ACHN (cell line): ENCODE measurements around the gene ALKBH7.
A peak's percentile ranks its signal among the peaks of the same experiment; 100 is the strongest.
"Not testable (repeated sequence)": the region's sequence is repeated elsewhere in the genome, so short reads cannot be mapped to it uniquely, and the experiment has no call there.

Experiments
- DNase-seq: peaks from one replicate; pipeline ENCODE4 v3.0.0-alpha.2; 2015
- in situ Hi-C: cut with HindIII; loops from 2 replicates; pipeline ENCODE4 v1.10.0; 2017; ENCODE audit warnings: low sequenced_read_pairs, low pct_ligation_motif_present, low pct_unique_long_range_greater_than_20kb

Gene ALKBH7

DNA sequence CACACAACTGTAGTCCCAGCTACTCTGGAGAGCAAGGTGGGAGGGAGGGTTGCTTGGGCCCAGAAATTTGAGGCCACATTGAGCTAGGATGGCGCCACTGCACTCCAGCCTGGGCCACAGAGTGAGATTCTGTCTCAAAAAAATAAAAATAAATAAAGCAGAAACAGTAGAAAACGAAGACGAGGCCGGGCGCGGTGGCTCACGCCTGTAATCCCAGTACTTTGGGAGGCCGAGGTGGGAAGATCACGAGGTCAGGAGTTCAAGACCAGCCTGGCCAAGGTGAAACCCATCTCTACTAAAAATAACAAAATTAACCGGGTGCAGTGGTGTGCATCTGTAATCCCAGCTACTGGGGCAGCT, 11.8 kb upstream of the ALKBH7 start:
- DNase-seq, in situ Hi-C loops: not testable (repeated sequence)

DNA sequence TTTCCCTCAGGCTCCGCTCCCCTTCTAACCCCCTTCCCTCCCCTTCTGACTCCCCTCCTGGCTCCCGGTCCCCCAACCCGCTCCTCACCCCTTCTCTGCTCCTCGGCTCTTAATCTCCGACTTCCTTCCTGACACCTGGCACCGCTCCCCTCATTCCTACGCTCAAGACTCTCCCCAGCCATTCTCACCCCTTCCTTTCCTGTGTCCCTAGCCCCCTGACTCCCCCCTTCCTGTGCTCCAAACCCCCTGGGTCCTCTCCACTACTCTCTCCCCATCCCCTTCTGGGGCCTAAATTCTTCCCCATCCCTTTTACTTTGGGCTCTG, 10.6 kb upstream of the ALKBH7 start:
- DNase-seq, result peak; percentile 8
- in situ Hi-C loops, result no loop called here

DNA sequence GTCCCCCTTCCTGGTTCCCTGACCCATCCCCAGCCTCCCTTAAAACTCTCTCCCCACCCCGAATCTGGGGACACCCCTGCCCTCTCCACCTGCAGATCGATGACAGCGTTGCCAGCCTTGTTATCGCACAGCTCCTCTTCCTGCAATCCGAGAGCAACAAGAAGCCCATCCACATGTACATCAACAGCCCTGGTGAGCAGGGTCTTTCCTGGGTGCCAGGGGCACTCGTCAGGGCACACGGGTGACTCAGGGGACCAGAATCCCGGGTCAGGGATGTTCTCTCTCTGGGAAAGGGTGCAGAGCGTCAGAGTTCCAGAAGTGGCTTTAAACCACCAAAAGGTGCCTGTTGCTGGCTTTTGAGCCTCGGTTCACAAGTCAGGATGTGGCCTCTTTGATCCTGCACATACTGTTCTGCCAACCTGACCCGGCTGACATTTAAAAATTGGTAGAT, 10.2 kb upstream of the ALKBH7 start:
- peak; percentile 2 for DNase-seq
- in situ Hi-C loops, result no loop called here

DNA sequence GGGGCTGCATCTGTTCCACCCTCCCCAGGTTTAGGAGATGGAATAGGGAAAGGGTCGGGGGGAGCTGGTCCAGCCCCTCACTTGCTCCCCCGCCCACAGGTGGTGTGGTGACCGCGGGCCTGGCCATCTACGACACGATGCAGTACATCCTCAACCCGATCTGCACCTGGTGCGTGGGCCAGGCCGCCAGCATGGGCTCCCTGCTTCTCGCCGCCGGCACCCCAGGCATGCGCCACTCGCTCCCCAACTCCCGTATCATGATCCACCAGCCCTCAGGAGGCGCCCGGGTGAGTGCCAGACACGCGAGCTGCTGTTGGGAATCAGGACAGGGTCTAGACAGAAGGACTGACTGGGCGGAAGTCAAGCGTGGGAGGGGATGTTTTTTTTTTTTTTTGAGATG, 8.2 kb upstream of the ALKBH7 start:
- DNase-seq, result no peak
- in situ Hi-C loops, result no loop called here

DNA sequence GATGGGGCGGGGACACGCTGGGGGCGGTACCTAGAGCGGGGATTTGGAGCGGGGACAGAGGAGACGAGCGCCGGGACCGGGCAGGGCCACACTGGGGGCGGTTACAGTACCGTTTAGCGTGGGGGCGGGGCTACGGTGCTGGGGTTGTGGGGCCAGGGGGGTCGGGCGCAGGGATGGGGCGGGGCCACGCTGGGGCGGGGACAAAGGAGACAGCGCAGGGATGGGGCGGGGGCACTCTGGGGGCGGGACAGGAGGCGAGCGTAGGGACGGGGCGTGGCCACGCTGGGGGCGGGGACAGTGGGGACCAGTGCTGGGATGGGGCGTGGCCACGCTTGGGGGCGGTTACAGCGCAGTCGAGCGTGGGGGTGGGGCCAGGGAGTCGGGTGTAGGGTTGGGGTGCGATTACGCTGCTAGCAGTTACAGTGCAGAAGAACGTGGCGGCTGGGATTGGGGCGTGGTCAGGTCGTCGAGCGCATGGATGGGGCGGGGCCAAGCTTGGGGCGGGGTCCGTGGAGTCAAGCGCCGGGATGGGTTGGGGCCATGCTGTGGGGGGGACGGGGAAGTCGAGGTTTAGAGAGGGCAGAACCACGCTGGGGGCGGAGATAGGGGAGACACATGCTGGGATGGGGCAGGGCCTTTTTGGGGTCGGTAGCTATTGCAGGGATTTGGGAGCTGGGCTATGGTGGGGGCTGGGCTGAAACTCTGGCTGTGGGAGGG, 660 bp downstream of the ALKBH7 start:
- DNase-seq, result peak; percentile 95
- in situ Hi-C loops, result no loop called here

DNA sequence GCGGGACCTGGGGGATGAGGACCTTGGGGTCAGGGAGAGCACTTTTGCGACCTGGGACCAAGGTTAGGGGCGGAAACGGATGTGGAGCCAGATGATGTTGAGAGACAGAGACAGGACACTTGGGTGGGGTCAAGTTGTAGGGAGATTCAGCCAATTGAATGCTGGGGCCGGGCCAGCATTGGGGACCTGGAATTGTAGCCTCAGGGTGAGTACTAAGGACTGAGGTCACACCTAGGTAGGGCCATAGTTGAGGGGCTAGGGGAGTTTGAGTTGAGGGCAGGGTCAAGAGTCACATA, 1.2 kb downstream of the ALKBH7 start:
- in situ Hi-C loops, result no loop called here
- DNase-seq, result no peak

DNA sequence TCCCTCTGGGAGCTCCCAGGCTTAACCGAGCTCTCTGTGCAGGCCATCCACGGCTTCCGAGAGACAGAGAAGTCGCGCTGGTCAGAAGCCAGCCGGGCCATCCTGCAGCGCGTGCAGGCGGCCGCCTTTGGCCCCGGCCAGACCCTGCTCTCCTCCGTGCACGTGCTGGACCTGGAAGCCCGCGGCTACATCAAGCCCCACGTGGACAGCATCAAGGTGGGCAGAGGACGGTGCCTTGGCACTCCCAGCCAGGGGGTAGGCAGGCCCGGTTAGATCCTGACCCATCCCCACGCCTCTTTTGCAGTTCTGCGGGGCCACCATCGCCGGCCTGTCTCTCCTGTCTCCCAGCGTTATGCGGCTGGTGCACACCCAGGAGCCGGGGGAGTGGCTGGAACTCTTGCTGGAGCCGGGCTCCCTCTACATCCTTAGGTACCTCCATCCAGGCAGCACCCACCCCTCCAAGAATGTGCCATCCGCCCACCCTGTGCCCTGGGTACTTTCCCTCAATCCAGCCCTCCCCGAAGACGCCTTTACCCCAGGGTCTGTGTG, 1.6 kb downstream of the ALKBH7 start:
- DNase-seq, result no peak
- in situ Hi-C loops, result no loop called here

DNA sequence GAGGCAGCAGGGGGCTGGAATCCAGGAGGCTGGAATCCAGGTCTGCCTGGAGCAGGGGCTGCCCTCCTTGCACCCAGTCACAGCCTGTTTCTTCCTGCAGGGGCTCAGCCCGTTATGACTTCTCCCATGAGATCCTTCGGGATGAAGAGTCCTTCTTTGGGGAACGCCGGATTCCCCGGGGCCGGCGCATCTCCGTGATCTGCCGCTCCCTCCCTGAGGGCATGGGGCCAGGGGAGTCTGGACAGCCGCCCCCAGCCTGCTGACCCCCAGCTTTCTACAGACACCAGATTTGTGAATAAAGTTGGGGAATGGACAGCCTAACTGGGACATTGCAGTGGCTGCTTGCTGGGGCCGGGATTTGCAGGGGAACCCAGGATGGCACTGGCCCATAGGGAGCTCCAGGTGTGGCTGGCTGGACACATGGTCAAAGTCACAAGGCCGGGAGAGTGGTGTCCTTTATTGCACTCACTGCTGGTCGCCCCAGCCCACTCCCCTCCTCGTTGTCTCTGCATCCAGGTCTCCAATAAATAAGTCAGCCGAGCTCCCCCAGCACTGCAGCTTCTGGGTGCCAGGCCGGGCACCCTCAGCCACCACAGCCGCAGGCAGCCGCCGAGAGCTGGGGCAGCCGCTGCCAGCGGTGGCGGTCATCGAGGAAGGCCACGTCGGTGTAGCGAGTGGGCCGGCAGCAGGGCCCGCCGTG, 2.3 kb downstream of the ALKBH7 start:
- in situ Hi-C loops, result no loop called here
- DNase-seq, result no peak

DNA sequence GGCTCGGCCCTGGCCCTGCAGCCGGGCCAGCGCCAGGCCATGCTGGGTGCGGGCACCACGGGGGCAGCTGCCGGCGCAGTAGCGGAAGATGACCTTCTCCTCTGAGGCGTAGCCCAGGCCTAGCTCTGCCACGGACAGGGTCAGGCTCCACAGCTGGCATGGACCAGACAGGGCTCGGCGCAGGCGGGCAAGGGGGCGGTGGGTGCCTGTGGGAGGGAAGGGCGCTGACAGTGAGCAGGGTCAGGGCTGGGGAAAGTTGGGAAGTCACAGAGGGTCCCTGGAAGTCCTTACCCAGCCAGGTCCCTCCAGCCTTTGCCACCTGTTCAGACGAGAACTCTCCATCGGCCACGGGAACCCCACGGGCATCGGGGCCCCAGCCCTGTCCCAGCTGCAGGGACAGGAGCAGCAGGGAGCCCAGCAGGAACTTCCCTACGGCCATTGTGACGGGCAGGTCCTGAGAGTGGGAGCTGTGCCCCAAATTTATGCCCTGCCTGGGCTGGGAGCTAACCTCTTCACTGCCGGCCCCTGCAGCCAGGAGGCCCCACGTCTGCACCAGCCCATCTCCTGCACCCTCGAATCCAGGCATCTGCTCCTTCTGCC, 2.9 kb downstream of the ALKBH7 start, which contains the start of gene PSPN:
Gene PSPN (minus strand): TSS at position 523 of the 600 bp plus-strand sequence. CDS start 84 bp downstream, at position 439.
- in situ Hi-C loops, result no loop called here
- no peak for DNase-seq

DNA sequence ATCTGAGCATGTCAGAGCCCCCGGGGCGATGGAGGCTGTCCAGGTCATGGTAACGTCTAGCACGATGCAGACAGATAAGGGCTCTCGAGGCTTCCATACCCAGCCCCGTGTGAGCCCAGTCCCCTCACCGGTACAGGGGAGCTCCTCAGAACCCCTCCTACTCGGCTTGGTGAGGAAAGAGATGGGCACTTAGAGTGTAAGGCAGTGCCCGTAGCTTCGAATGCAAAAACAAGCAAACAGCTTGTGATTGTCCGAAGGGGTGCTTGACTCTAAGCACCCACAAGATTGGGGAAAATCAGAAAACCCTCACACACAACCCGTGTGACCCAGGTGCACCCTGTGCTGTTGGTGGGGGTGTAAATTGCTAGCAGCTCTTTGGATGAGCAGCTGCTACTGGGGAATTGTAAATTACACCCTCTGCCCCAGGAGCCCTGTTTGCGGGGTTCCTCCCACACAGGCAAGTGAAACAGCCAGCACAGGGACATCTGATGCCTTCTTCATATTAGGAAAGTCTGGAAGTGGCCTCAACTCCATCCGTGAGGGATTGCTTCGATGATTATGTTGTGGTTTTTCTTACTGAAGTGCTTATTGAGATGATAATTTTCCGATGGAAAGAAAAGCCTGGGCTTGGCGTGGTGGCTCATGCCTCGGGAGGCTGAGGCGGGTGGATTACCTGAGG, 4.1 kb downstream of the ALKBH7 start:
- in situ Hi-C loops, result no loop called here
- no peak for DNase-seq

DNA sequence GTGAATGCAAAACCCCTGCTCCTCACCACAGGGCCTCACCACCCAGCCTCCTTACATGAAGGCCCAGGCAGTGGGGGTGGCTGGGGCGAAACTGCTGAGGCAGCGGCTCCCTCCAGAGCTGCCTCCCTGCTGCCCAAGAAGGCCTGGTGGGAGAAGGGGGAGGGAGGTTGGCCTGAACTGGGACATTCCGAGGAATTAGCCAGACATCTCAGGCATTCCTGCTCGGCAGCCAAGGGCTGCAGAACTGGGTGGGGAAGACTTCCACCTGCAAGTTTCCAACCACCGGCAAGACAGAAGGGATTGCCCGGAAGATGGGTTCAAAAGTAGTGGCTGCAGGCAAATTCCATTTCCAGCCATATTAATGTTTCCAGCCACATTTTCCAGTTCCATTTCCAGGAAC, 5.4 kb downstream of the ALKBH7 start:
- in situ Hi-C loops, result no loop called here
- DNase-seq, result peak; percentile 81

DNA sequence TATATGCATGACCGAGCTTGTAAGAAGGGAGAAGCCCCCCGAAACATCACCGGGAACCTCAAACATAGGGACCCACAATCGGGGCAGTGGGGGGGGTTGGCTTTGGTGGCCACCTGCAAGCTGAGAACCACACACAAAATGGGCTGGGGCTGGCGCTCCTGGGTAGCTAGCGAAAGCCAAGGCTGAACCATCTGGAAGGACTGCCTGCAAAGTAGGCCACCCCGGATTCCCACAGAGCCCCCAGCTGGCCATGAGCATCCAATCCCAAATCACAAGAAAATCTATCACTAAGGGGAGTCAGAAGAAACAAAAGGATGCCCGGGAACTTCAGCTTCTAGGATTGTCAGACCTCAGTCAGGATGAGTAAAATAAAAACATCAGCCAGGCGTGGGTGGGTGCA, 5.9 kb downstream of the ALKBH7 start:
- in situ Hi-C loops, result no loop called here

DNA sequence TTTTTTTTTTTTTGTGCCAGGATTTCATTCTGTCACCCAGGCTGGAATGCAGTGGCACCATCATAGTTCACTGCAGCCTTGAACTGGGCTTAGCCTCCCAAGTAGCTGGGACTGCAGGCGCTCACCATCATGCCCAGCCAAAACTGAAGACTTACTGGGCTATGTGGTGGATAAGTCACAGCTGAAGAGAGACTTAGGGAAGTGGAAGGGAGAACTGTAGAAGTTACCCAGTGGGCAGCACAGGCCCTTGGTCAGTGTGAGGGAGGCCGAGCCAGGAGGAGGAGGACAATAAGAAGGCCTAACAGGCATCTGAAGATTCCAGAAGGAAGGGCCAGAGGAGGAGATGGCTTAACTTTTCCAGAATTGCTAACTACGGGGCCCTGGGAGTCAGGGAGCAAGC, 7.2 kb downstream of the ALKBH7 start:
- no peak for DNase-seq
- in situ Hi-C loops, result no loop called here

More for the DNA sequence above, 5.9 kb downstream of the ALKBH7 start:
- no peak for DNase-seq

DNA sequence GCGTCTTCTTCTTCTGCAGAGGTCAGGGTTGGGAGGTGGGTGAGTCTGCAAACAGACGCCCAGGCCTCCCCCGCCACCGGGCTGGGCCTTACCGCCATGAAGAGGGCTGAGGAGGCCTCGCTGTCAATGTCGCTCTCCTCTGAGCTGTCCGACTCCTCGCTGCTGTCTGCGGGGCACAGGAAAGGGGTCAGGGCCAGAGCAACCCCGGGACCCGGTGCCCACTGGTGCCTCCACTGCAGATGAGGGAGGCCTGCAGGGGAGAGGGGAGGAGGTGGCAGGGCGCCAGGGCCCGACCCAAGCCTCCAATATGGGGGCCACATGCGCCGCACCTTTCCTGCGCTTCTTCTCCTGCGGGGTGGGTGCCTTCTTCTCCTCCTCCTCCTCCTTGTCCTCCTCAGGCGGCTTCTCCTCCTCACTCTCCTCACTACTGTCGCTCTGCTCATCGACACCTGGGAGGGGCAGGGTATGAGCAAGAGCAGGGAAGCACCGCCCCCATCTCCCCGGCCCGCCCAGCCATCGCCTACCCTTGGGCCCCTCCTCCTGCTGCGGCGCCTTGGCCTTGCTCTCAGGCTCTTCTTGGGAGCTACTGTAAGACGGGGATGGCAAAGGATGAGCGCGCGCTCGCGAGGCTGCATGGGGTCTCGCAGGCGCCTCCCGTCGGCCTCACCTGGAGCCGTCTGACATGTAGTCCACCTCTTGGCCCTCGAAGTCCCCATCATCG, 8.6 kb downstream of the ALKBH7 start:
- no peak for DNase-seq
- in situ Hi-C loops, result no loop called here

DNA sequence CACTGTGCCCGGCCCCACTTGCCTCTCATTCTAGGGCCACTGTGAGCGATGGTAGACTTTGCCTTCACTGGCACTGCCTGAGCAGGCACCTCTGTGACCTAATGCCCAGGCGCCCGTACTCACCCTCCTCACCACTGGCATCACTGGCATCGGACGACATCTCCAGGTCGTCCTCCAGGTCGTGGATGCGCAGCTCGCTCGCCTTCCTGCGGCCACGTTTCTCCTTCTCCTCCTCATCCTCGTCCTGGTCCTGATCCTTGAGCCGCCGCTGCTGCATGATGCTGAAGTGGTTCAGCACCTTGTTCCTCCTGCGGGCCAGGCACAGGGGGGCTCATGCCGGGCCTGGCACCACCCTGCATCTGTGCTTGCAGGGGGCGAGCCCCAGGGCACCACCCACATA, 10.6 kb downstream of the ALKBH7 start:
- no peak for DNase-seq
- in situ Hi-C loops, result no loop called here

DNA sequence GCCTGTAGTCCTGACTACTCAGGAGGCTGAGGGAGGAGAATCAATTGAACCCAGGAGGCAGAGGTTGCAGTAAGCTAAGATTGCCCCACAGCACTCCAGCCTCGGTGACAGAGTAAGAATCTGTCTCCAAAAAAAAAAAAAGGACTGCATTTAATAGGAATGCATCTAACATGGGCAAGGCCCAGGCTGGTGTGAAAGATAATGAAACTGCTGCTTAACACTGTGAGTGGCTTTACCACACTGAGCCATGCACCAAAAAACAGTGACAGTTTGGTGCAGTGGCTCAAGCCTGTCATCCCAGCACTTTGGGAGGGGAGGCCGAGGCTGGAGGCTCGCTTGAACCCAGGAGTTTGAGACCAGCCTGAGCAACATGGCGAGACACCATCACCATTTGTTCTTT, 11.8 kb downstream of the ALKBH7 start:
- no peak for DNase-seq

DNA sequence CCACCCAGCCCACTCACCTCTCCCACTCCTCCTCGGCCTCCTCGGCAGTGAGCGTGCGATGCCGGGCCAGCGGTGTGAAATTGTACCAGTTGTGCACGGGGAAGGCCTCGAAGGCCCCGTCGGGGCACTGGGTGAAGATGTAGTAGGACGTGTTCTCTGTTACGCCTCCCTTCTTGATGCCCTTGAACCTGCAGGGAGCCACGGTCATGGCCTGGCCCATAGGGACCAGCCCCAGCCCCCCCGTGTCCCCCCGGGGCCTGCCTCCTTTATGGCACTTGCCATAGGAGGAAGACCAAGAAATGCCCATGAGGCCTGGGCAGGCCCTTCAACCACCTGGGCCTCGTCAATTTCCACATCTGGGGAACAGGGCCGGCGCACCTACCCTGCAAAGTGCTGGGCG, 14.8 kb downstream of the ALKBH7 start:
- in situ Hi-C loops, result no loop called here
- DNase-seq, result no peak

More for the DNA sequence above, 11.8 kb downstream of the ALKBH7 start:
- in situ Hi-C loops, result no loop called here

DNA sequence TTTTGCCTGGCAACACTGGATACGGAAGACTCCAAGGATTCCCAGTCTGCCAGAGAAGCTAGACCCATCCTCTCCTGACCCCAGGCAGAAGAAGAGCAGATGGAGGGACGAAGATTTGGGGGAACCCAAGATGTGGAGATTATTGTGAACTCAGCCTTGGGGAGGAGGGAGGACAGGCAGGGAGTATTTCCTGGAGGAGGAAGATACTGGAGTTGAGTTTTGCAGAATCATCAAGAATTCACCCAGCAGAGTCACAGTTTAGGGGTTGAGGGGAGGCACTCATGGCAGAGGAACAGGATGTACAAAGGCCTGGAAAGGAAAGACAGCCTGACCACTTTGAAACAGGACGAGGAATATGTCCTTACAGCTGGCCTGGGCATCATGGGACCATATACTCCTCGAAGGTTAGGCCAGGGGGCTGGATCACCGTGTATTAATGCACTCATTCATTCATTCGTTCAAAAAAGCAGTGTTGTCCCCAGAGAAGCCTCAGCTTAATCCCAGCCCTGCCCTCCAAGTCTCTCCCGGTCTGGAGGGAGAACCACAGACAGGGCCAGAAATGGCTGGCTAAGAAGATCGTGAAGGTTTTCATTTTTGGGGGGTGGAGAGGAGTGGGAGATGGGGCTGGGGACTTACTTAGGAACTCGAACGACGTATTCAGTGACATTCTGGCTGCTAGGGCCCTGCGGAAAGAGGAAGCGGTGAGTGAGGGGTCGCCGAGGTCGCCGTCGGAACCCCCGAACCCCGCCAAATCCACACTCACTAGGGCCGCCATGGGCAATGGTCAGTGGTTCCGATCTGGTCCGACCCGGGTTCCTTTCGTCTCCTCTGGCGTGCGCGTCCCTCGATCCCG, 19.9 kb downstream of the ALKBH7 start:
- no peak for DNase-seq
- in situ Hi-C loops, result no loop called here
